ENCODE measurements around the gene HJURP.

HJURP gene

DNA sequence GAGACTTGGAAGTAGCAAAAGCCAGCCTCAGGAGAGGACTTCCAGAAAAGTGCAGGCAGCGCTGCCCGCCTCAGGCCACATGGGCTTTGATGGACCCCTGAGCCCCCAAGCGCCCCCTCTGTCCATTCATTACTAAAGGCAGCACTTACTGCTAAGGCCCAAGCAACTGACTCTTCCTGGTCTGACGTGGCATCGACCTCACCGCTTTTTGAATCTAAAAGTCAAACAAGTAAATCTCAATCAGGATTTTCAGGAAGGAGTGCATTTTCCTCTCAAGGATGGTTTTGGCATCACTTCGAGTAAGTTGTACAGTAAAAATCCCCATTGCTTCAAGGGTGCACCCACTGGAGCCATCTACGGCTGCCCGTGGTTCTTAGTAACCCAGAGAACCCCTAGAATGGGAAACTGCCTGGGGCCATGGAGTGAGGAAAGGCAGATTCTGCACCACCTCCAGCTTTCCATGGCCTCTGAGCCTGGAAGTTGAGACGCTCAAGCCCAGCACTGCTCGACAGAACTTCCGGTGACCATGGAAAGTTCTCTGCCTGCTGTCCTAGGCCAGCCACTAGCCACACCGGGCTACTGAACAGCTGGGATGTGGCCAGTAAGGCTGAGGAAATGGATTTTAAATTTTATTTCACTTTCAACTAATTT is 7.0 kb downstream of the HJURP start:
- DNase-seq = no peak

- DNase-seq = no peak
These were observed 7.7 kb downstream of the HJURP start for GRCh38 chr2:233846387-233847247.

- DNase-seq = no peak
These were observed 8.9 kb downstream of the HJURP start for GRCh38 chr2:233845301-233846060.

DNA sequence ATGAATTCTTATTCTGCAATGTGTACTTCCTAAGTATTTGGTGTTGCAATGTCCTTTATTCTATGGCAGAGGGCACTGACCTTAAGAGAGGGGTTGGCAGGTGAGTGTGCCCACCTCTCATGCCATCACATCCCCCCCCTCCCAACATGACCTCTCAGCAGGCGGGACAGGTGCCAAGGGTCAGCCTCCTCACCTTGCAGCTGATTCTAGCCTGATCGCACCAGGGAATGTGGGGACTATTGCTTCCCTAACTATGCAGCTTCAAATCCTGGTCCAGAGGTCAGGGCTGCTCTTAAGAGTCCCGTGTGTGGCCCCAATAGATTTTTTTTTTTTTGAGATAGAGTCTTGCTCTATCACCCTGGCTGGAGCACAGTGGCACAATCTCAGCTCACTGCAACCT is 9.5 kb downstream of the HJURP start:
- no peak for DNase-seq

DNA sequence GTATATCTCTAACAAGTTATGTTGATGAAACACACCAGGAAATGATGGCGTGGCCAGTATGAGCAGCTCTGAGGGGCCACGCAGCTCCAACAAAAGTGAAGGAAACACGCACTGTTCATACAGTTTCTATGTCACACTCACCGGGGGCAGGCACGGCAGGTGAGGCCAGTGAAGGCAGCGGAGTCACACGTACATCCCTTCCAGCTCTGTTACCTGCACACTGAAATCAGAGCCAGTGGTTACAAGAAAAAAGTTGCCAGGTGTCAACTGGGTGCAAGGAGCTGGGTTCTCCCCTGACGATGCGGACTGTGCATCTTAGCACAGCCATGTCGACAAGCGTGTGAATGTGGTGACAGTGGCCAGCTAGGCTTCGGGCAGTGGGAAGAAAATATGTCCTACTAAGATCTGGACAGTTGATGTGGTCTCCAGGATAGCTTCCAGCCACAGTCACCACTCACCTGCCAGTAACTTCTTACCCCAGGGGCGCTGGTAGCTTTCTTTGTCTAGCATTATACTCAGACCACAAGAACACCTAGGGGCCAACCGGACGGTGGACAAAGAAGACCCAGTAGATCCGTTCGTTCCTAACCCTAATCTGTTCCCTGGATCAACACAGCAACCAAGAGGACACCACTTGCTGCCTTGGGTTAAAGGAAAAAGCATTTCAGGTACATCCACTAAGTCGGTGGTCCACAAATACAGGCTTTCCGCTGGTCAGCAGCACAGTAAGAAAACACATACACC is 10.1 kb downstream of the HJURP start:
- no peak for DNase-seq

DNA sequence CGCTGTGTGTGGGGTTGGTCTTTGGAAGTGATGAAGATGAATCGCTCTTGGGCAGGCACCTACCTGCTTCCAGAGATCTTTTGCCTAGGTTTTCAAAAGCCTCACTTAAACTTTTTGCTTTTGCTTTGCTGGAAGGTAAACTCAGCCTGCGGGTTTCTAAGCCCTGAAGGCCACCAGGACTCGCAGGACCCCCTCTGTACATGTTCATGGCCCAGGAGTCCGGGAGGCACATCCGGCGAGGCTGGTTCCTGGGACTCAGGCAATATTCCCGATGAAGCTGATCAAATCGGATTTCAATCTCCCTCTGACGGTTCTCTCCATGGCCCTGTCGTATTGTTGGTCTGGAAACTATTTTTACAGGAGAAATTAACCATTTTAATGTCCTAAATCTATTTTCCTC is 13.2 kb downstream of the HJURP start:
- no peak for DNase-seq

DNA sequence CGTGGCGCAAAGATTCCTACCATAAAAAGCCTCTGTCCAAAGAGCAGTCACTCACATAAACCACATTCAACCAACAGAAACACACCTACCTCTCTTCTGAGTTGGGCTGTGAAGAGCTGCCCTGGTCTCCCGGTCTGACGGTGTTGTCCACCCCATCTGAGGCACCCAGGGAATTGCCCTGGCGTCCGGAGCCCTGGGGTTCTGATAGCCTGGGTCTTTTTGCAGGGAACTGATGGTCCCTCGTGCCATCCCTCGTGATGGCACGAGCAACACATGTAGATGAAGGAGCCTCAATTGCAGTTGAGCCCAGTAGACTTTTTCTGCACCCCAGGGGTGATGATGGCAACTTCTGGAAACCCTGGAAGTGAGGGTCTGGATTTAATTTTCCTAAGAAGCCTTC is 13.8 kb downstream of the HJURP start:
- DNase-seq = no peak

GRCh38 chr2:233839447-233839820 is 14.9 kb downstream of the HJURP start:
- DNase-seq = no peak

GRCh38 chr2:233838726-233839446 is 15.4 kb downstream of the HJURP start:
- no peak for DNase-seq

DNA sequence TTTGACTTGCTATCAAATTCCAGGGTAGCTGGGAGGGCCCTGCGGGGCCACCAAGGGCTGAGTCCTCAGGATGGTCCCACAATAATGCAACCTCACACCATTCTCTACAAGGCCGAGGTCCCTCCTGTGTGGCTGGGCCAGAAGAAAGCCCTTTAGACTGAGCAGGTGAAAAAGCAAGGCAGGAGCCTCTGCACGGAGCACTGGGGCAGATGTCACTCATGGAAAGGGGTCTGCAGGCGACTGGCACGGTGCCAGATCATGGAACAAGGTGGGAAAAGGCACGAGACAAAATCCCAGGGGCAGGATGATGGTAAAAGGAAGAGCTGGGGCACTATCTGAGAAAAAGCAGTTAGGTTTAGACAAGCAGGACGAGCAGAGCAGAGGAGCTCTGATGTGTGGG is 16.1 kb downstream of the HJURP start:
- no peak for DNase-seq

DNA sequence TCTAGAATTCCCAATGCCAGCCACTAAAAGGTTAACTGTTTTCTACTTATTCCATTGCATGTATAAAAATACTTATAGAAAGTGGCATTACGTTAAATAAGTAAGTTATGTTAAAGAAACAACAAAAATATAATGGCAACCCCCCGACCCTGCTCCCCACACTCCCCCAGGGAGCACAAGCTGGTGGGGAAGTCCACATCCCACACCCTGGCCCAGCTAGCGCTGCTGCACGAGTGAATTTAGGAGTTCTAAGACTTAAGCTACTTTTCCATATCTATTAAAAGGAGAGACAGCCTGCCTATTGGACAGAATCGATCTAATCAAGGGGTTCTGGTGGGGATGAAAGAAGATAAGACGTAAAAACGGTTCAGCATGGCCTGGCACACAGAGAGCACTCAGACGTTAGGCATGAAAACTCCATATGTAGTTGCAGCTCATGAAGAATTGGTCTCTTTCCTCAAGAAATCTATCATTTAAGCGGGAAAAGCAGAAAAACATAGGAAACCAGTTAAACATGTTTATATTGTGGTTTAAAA is 16.6 kb downstream of the HJURP start:
- no peak for DNase-seq

DNA sequence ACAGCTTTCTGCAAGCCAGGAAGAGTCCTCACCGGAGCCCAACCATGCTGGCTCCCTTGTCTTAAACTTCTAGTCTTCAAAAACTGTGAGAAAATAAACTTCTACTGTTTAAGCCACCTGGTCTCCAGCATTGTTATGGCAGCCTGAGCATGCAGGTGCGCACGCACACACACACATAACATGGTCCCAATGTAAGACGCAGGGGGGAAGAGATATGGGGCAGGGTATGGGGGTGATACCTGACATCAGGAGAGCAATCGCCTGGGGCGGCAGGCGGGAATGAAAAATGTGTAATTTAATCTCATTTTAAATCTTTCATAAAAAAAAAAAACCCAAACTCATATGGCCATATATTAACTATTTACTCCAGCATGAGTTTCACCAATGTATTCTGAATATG is 18.0 kb downstream of the HJURP start:
- no peak for DNase-seq

- DNase-seq = no peak
These were observed 18.8 kb downstream of the HJURP start for GRCh38 chr2:233835230-233836186.

DNA sequence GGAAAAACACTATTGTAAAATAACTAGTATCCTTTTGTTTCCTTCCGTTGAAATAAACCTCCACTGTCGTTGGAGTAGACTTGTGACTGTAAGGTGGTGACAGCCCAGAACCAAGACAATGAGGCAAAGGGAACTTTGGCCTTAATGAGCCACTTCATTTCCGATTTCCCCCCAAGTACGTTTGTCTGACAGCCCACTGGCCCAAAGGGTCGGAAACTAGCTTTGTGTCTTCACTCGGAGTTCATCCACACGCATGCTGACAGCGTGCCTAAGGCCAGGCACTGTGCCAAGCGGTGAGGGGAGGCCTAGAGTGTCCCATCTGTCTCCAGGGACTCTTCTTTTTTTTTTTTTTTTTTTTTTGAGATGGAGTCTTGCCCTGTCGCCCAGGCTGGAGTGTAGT is 21.0 kb downstream of the HJURP start:
- no peak for DNase-seq

DNA sequence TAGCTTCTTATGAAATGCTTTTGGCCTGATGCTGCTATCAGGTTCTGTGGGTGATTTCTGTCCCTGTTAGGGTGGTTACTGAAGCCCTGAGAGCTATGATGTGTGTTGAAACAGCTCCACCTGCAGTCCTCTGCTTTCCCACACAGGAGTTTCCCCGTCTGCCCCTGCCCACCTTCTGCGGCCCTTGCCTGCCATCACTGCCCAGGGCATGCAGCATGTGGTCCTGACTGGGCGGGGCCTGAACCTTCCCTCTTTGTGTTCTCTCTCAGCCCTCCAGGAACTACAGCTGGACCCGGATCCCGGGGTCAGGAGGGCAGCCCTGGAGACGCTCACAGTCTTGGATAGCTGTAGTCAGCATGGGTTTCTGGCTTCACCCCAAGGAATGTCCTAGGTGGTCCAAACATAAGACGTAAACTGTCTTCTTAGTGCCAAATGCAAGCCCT is 21.4 kb downstream of the HJURP start:
- no peak for DNase-seq

DNA sequence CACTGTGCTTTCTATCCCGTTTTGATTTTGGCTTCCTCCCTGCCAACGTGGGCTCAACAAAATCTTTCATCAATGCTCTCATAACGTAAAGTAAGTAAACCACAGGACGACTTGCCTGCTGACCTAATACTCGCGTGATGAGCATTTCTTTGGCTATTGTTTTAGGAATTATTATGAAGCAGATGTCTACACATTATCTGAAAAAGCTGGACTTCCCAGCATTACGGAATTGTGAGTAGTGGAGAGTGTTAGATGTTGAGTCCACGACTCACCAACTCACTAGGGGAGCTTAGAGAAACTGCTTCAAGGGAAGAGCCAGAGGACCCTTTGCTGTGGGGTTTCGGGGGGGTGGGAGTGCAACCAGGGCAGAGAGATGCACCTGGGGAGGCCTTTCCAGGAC is 21.9 kb downstream of the HJURP start:
- DNase-seq = no peak

GRCh38 chr2:233831861-233832260 is 22.5 kb downstream of the HJURP start:
- DNase-seq = no peak

DNA sequence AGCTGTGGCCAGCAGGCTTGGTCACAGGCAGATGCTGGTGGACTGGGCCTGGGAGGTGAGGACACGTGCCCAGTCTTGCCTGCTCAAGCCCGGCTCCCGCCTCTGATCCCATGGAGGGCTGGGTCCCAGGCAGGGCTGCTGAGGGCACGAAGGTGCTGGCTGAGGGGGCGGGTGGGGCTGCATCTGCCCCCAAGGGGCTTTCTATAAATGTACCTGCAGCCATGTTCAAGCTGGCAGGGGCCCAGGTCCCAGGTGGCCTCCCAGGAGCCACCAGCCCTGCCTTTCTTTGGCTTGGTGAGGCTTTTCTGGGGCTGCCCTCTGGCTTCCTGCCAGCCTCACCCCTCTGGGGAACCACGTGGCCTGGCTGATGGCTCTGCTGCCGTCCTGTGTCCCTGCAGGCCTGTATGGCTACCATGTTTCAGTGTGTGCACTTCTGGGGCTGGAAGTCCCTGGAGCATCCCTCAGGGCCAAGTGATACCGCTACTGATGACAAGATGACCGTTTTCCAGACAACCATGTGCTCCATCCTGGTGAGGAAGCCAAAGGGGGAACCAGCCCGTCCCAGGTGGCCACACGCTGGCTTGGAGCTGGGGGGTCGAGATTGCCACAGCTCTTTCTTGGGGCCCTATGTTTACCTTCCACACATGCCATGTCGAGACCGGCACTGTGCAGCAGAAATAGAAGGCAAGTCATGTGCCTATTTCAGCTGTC is 23.2 kb downstream of the HJURP start:
- DNase-seq = no peak

DNA sequence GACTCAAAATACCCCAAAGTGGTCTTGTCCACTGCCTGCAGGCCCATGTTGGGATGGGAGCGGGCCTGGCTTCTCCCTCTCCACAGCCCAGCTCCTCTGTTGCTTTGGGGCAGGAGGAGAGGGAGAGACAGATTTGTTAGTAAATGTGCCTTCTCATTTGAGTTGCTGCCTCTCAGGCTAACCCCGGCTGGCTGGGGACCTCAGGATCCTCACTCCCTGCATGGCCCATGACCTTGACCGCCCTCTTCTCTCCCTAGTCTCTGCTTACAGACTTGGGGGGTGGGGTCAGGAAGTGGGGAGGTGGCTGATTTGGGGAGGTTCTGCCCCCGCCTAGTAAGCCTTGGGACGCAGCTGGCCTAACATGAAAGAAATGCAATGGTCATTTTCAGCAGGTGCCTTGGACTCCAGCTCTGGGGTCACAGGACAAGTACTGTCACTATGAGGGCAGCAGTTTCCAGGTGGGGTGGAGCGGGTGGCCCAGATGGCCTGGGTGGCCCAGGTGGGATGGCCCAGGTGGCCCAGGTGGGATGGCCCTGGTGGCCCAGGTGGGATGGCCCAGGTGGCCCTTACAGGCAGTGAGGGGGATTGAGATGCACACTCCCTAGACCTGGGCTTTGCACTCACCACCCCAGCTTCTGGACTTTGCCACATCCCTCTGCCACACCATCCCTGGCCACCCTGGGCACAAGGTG is 24.1 kb downstream of the HJURP start:
- no peak for DNase-seq
